Hypothalamus (tissue), 51 donors: ENCODE data around the gene TAPT1.
A peak's percentile ranks its signal among the peaks of the same experiment; 100 is the strongest.
"Not testable (repeated sequence)": the region's sequence is repeated elsewhere in the genome, so short reads cannot be mapped to it uniquely, and the experiment has no call there.

Source experiments
- DNase-seq, 51 donors: peaks; one replicate each; lab custom pipeline; 2025; lab: John Stamatoyannopoulos, UW

The TAPT1 gene

DNA sequence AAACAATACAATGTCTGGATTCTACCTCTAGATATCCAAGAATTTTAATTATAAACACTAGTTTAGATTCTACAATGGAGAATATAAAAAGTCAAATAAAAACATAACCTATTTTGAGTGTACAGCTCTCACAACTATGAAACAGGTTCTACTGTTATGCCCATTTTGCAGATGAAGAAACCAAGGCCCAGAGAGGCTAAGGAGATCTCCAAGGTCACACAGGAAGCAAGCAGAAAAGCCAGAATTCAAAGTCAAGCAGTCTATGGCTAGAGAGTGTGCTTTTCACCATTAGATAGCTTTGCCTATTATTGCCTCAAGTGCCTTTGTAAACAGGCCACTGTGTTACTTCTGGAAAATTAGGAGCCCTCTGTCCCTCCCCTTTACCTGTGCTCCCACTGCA lies 7.3 kb downstream of the TAPT1 start:
- no peak for DNase-seq

DNA sequence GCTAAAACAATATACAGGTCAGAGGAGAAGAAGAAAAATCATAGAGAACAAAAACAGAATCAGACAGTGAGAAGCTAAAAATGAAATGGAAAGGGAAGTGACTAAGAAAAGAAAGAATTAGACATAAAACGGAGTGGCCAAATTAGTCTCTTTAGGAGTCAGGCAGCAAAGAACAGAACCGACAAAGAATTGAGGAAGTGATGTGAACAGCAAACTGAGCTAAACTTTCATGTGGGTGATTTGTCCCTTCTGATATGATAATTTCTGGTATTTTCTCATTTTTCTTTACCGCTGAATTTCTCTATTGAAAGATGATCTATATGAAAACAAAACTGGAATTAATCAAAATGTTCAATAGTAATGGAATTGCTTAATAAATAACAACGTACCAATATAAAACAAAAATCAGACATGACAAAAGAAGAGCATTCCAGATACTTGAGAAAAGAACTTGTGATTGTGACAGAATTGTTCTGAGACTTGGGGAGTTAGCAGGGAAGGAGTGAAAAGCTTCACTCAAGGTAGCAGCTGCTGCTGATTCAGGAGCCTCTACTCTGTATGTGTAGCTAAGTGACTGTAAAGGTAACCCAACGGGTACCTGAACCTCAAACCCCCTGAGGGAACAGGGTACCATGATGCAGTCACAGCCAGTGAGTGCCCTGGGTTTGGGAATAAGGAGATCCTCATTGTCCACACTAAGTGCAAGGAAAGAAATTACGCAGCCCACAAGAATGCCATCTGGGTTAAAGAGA lies 8.8 kb downstream of the TAPT1 start:
- no peak for DNase-seq

DNA sequence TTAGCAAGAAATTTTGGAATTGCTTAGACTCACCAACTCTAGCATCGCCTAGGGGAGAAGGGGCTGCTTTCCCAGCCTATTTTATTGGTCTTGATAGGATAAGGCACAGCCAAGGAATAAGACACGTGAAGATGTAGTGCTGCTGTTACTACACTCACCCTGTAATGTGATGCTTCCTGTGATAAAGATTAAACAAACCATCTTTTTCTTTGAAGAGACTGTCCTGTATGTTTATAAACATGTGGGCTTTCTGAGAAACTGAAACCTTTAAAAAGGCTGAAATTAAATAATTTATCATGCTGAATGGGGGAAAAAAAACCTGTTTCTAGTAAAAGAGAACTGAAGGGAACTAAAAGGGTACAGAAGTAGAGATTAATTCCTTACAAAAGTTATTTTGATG lies 13.2 kb downstream of the TAPT1 start:
- no peak for DNase-seq

DNA sequence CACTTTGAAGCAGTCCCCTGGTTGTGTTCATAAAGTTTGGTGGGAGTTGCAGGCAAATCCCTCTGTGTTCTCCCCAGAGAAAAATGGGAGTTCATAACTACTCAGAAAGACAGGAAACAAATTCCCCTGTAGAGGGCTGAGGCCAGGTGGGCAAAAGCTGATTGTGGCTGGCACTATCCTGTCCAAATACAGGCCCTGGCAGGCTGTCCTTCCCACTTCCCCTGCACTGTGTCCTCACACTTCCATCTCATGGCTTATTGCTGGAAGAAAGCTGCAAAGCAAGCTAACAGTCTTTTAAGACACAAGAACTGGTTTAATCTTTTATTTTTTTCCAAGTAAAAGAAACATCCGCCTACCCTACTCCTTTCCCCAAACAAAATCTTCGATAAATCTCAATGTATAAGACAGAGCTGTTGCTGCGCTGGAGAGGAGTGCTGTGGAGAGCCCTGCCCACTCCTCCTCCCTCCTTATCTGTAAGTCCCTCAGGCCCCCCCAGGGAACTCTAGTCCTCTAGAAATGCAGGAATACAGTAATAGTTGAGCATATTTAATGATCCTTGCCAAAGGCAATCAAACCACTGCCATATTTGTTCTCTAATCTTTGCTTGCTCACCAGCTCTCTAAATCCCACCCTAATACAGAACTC lies 14.0 kb downstream of the TAPT1 start:
- no peak for DNase-seq

DNA sequence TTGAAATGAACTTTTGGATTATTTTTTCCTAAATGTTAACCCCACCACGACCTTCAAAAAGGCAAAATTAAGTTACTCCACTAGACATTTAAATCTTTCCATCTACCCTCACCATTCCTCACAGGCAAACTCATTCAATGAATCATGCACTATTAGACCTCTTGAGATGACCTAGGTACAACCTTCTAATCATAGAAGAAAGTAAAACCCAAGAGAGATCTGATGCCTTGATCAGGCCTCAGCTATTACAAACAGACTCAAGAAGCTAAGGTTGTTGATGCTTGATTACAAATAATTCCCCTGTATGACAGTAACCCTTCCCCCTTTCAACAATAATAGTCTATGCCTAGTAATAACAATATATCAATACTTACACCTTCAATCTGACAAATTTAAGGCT lies 18.9 kb downstream of the TAPT1 start:
- no peak for DNase-seq

DNA sequence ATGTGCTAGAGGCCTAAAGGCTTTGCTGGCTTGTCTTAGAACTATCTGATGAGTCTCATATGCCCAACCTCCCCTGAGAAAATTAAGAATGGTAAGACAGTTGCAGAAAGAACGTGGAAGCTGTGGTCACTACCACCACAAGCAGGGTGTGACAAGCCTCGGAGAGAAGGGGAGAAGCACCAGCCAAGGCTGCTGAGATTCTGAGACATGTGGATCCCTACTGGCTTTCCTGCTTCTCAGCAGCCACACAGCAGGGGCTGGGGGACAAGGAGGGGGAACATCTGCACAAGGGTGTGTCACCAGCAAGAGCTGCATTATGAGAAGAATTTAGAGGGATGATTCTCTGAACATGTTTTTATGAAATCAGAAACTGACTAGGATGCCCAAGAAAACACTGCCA lies 19.4 kb downstream of the TAPT1 start:
- no peak for DNase-seq

DNA sequence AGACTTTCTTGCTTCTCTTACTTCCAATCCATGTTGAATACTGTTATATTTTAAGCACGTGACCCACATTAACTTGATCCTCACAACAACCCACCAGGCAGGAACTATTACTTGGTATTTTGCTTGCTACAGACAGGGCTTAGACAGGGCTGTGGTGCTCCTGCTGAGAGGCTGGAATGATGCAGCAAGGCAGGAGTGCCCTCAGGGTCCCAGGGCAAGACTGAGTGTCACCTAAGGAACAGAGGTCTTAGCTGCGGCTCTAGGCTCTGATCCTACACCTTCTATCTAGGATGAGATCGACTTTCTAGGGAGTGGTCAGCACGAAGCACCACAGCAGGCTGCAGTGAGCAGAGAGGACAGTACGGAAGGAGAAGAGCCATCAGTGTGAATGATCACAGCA lies 20.0 kb downstream of the TAPT1 start:
- no peak for DNase-seq

DNA sequence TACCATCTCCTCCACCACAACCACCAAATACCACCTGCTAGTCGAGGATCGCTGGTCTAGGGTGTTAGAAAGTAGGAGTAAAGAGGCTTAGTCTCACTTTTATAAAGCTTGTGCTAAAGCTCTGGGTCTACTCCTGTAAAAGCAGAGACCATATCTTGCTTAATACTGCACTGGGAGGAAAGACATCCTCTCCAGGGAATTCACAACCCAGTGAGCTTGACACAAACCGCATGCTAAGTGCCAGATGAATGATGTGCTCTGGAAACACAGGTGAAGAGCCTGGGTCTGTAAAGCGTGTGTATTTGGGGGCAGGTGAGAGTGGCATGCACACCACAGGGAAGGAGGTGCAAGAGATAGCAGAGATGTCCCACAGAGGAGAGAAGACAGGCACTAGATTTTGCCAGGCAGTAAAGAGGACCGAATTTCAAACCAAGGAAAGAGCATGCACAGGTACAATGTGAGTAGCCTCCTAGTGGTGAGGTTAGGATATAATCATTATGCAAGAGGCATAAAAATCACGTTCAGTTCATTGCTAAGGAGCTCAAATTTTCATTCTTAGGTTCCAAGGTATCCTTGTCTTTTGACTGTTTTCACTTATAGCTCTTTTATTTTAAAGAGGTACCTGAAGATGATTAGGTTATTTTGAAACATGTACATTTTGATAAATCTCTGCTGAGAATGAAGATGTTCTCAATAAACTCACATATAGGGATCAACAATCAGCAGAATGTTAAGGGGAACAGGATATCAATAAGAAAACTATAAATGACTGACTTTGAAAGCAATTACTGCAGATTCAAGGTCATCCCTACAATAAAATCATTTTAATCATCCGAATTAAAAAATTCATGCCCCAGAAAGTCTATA lies 20.7 kb downstream of the TAPT1 start:
- no peak for DNase-seq

DNA sequence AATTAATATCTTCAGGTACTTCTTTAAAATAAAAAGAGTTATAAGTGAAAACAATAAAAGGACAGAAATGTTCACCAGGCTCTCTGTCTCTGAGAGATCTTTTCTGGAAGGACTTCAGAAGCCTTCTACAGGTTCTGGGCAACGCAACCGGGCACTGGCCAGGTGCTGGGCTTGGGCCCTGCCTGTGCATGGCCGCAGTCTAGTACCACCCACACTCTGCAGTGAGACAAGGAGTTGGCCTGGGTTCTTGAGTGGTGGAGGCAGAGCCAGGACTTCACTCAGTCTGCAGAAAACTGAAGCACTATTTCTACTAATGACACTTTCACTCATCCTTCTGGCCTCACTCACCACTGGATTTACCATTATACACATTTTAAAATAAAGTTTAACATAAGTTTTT lies 21.8 kb downstream of the TAPT1 start:
- DNase-seq = no peak

DNA sequence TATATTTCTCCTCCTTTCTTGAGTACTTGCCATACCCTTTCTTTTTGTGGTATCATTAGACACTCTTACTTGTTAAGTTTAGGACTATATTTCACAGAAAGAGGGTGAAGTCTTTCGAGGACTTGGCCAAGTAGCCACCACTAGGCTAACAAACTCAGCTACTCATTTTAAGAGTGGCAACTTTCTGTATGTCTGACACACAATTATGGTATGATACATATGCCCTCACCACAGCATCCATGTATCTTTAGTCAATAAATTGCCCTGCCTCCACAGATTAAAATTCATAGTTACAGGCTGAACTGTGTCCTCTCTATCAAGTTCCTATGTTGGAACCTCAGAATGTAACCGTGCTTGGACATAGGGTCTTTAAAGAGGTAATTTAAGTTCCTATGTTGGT lies 23.2 kb downstream of the TAPT1 start:
- no peak for DNase-seq

DNA sequence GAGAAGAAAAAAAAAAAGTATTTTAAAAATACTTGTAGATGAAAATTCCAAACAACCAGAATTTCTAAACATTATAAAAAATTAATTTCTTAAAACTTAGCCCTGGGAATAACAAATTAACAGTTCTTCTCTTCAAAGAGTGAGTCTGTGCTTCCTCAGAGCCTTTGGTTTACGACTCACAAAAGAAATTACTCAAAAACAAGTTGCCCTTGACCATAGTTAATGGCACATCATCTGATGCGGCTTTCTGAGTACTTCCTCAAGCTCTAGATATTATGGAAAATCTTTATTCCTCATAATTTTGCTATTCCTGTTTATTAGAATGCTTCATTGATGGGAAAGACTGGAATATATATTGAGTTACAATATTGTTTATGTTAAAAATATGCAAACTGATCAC lies 23.7 kb downstream of the TAPT1 start:
- DNase-seq = no peak

DNA sequence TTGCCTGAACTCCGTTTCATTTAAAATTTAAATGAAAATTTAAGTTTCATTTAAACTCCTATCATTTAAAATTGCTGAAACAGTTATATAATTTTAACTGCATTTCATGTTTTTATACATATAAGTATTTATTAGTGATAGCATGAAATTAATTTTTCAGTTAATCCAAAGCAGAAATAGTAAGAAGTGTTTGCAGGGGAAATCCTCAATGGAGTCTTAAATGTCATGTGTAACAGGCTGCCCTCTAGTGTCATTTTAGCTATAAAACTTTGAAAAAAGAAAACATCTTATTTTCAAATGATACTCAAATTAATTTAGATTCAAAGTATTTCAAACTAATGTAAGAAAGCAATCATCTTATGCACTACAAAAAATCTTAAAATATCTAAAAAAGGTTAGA lies 27.2 kb downstream of the TAPT1 start:
- no peak for DNase-seq

DNA sequence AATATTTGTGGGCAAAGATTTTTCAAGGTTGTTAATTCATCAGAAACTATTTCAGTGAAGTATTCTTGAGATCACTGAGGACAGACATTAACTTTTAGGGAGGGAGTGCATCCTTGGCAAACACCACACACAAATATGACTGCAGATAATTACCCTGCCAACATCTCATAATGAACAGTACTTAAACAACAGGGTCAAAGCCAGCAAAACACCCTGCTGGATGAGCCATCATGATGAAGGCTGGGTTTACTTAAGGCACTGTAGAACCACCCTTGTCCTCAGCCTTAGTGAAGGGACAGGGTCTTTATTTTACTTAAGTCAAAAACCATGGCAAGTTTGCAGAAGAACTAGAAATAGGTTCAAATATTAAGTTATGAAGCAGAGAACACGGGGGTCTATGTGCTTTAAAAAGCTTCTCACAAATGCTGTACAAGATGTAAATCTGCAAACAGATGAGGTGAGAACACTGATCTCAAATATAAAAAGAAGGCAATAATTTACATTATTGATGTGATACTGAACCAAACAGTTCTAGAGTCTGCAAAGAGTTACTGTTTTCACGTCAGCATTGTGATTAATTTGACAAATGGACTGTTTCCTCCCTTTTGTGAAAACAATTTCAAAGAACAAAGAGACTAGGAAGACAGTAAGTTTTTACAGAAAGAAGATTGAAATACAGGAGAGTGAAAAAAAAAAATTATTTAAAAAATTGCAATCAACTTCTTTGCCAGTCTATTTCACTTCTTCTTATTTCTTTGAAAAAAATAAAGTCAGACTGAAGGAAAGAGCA lies 28.2 kb downstream of the TAPT1 start:
- no peak for DNase-seq

DNA sequence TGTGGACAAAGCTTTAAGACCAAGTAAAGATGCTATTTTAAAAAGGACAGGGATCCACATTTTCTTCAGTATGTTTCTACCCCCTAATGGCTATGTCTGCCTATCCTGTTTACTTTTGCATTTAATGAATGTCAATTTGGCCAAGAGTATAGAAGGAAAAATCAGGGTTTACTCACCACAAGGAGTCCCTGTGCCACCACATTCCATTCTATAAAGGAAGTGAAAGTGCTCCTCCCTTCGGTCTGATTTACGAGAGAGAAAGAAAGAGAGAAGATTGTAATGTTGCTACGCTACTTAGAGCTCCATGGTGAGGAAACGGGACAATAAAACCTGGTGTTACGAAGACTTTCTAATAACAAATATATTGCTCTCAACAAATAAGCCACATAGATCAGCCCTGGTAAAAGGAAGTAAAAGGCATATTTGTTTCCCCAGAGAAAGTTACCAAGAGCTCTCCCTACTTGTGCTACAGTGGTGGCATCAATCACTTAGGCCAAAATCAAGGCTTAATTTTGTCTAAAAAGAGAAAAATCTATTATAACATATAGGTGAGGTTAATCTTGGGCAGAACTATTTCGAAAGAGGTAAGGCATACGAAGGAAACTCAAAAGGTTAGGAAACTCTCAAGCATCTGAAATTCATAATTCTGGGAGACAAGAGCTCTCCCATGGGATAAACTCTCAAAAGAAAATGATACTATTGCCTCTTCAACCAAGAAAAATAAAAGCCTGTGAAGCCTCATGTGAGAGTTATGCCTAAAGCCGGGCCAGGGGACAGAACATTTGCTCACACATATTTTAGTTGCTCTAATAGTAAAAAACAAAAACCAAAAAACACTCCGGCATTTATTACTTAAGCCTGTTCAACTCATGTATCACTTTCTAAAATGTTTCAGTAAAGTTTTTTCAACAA lies 29.5 kb downstream of the TAPT1 start:
- DNase-seq = peak in 3 of 51 donors; percentile 15 to 28 (median 16)

DNA sequence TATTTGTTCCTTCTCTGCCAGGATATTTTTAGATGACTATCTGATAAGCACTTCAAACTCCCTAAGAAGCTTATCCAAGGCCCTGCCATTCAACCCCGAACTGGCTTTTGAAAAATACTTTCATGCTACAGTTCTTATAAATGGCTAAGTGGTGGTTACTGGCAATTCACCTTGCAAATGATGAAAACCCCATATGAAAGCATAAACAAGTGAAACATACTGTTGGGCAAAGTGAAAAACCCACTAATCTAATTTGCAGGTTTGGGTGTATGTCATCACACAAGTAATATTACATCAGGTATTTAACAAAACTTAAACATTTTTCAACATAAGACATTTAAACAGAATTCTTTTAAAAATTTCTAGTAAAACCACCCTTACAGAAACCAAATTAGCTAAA lies 31.1 kb downstream of the TAPT1 start:
- DNase-seq = no peak

DNA sequence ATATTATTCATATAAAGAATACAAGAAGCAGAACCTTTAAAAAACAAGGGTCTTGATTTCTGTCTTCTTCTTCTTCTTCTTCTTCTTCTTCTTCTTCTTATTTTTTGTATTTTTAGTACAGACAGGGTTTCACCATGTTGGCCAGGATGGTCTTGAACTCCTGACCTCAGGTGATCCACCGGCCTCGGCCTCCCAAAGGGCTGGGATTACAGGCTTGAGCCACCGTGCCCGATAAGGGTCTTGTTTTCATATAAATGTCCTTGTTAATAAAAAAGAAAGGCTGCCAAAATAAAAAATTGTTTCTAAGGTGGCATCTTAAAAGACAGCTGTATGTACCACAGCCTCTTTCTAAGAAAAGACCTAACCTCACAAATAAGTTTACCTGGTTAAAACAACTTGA lies 31.5 kb downstream of the TAPT1 start:
- DNase-seq = not testable (repeated sequence)

DNA sequence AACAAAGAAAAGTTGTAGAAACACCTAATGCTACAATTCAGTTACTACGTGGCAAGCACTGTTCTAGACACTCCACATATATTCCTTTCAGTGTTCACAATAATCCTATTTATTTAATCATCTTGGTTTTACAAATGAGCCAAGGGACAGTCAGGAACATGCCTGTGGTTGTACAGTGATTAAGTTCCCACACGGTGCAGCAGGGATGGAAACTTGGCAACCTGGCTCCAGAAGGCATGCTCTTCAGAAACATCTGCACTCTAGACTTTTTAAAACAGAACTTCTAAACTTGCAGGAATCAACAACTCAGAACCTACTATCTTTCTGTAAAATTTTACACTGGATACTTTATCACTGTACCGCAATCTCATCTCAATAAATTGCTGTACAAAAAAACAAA lies 32.1 kb downstream of the TAPT1 start:
- no peak for DNase-seq

DNA sequence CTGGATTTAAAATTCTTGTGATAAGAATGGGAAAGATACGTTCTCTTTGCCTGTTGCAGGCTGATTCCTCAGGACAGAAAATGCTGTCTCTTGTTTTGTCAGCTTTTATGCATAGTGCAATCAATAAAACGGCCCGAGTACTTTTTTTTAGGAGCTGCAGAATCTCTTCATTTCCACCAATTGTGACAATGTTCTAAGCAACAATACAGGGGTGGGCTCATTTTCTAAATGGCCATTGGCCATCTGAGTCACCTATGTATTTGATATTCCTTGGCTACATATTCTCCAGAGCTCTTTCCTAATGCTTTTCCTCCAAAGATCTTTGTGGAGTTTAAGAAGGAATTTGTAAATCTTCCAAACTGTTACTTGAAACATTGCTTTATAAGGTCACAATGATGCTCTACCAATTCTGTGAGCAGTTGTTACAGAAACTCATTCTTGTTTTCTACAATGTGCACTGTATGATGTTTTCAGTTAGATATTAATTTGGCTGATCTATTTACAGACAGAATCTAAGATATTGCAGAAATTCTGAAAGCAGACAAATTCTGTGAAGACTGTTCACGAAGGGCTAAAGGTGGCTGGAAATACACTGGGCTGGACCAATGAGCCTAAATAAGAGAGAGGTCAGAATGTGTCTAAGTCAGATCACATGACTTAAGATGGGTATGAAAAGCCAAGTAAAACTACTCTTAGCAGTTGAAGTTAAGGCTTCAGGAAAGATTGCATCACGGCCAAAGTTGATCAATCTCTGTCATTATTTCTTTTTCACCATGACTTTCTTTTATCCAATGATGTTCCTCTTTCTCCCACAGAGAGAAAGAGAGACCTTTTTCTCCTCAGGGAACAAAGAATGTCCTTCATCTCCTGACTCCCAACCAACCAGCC lies 33.4 kb downstream of the TAPT1 start:
- no peak for DNase-seq

DNA sequence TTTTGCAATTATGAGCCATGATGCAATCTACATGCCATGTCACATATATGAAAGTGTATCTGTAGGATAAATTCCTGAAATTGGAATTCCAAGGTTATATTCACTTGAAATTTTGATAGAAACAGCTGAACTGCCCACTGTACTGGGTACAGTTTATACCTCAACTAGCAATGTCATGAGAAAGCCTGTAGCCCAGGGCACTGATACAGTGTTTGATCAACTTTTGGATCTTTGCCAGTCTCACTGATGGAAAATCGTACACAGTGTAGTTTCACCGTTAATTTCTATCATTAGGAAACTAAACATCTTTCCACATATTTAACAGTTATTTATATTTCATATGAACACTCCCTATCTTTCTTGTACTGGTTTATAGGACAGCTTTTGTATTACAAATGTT lies 34.2 kb downstream of the TAPT1 start:
- DNase-seq = no peak
